Neural cell (in vitro differentiated cells): ENCODE measurements around the gene DSN1.

Experiments
- TF ChIP-seq, protein P1 (sequence below): fragments of 450-650 bp; IDR thresholded peaks from 2 replicates; pipeline ENCODE4 v1.5.1; 2014; ENCODE audit warnings: antibody characterized with exemption, mild to moderate bottlenecking, moderate library complexity; ENCODE audit not compliant: poor library complexity, severe bottlenecking
- TF ChIP-seq, protein P2 (sequence below): IDR thresholded peaks from 2 replicates; pipeline ENCODE4 v1.6.1; 2012; ENCODE audit warnings: borderline replicate concordance

GRCh38 chr20:36770680-36771079 is 2.9 kb downstream of the DSN1 start:
- TF ChIP-seq, protein P1, sequence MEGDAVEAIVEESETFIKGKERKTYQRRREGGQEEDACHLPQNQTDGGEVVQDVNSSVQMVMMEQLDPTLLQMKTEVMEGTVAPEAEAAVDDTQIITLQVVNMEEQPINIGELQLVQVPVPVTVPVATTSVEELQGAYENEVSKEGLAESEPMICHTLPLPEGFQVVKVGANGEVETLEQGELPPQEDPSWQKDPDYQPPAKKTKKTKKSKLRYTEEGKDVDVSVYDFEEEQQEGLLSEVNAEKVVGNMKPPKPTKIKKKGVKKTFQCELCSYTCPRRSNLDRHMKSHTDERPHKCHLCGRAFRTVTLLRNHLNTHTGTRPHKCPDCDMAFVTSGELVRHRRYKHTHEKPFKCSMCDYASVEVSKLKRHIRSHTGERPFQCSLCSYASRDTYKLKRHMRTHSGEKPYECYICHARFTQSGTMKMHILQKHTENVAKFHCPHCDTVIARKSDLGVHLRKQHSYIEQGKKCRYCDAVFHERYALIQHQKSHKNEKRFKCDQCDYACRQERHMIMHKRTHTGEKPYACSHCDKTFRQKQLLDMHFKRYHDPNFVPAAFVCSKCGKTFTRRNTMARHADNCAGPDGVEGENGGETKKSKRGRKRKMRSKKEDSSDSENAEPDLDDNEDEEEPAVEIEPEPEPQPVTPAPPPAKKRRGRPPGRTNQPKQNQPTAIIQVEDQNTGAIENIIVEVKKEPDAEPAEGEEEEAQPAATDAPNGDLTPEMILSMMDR = no peak
- TF ChIP-seq, protein P2, sequence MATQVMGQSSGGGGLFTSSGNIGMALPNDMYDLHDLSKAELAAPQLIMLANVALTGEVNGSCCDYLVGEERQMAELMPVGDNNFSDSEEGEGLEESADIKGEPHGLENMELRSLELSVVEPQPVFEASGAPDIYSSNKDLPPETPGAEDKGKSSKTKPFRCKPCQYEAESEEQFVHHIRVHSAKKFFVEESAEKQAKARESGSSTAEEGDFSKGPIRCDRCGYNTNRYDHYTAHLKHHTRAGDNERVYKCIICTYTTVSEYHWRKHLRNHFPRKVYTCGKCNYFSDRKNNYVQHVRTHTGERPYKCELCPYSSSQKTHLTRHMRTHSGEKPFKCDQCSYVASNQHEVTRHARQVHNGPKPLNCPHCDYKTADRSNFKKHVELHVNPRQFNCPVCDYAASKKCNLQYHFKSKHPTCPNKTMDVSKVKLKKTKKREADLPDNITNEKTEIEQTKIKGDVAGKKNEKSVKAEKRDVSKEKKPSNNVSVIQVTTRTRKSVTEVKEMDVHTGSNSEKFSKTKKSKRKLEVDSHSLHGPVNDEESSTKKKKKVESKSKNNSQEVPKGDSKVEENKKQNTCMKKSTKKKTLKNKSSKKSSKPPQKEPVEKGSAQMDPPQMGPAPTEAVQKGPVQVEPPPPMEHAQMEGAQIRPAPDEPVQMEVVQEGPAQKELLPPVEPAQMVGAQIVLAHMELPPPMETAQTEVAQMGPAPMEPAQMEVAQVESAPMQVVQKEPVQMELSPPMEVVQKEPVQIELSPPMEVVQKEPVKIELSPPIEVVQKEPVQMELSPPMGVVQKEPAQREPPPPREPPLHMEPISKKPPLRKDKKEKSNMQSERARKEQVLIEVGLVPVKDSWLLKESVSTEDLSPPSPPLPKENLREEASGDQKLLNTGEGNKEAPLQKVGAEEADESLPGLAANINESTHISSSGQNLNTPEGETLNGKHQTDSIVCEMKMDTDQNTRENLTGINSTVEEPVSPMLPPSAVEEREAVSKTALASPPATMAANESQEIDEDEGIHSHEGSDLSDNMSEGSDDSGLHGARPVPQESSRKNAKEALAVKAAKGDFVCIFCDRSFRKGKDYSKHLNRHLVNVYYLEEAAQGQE = no peak
